Left lung (tissue), 10 donors: ENCODE data around the gene CNTNAP4. TPM values are rescaled to one million over a fixed set of nuclear protein-coding genes. Genes with fewer than 3 reads are reported as not detected.

Experiments used
- ATAC-seq: fragments of 200-7000 bp; cut with Tn5 transposase; one replicate; pipeline ENCODE4 v1.9.1; 2020; ENCODE audit warnings: moderate library complexity
- DNase-seq, 4 donors: peaks; one replicate each; pipeline ENCODE4 v3.0.0-alpha.2; 2013 to 2020
- H3K27ac ChIP-seq, 2 donors: fragments of 200-600 bp; sonication (generic) in 1 of 2; one replicate each; pipeline versions ENCODE4 v1.5.0 to v1.8.0; 2020 to 2021
- H3K27me3 ChIP-seq, 2 donors: fragments of 200-600 bp; sonication (generic) in 1 of 2; one replicate each; pipeline versions ENCODE4 v1.5.0 to v1.8.0; 2020 to 2021
- H3K36me3 ChIP-seq, 2 donors: fragments of 200-600 bp; sonication (generic) in 1 of 2; one replicate each; pipeline versions ENCODE4 v1.5.0 to v1.8.0; 2020 to 2021
- H3K4me1 ChIP-seq, 2 donors: fragments of 200-600 bp; one replicate each; pipeline ENCODE4 v1.8.0; 2021
- H3K4me3 ChIP-seq, 2 donors: fragments of 200-600 bp; sonication (generic) in 1 of 2; one replicate each; pipeline versions ENCODE4 v1.5.0 to v1.8.0; 2020 to 2021; ENCODE audit warnings: mild to moderate bottlenecking in 1 of 2
- H3K9me3 ChIP-seq, 2 donors: fragments of 200-600 bp; sonication (generic) in 1 of 2; one replicate each; pipeline versions ENCODE4 v1.5.0 to v1.8.0; 2020 to 2021
- CTCF ChIP-seq, 2 donors: fragments of 200-600 bp; sonication (generic) in 1 of 2; IDR thresholded peaks; one replicate each; pipeline versions ENCODE4 v1.5.0 to v1.8.0; 2021; ENCODE audit warnings: antibody characterized with exemption in 2 of 2
- intact Hi-C, 2 donors: fragments of 100-400 bp; cut with DNase I; formaldehyde crosslinking; loops; one replicate each; pipeline versions ENCODE4 v1.11.2 to v1.14.2; 2022
- polyA plus RNA-seq, 6 donors: library from polyadenylated mRNA; unstranded; fragments of 120-200 nt; gene quantifications; one replicate each; pipeline ENCODE4 v1.2.1, GENCODE V29; 2013; ENCODE audit not compliant: insufficient read length in 6 of 6
- total RNA-seq, 2 donors: library from RNA; stranded (reverse); fragmentation: NEBNext Ultra II Directional; extraction: Animal tissue kit (Norgen Biotek cat#: 25700); gene quantifications; one replicate each; pipeline ENCODE4 v1.2.1, GENCODE V29; 2021
- donor health status: DM: no; HTN: yes; CAD: no.
- donor health status: DM: no; HTN: no; CAD: no.

The CNTNAP4 gene
- total and polyA plus RNA-seq, 8 donors, result 0.11 to 0.76 (median 0.37) TPM; not detected in 2

DNA sequence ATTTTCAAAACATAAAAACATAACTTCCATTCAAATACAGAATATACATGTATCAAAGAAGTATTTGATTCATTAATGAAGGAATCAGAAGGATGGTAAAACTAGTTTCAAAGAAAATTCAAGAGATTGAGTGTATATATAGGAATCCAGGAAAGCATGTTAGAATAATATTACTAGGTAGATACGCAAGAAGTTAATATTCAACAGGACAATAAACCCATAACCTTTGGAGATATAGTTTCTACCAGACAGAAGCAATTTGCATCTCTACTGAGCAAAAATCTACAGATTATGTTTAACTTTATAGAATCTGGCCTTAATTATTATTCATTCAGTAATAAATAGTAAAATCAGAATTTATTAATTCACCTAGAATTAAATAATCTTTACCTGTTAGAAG lies 166.8 kb downstream of the CNTNAP4 start:
- Histone ChIP-seq H3K27ac (no peak overlapping the region), H3K27me3 (no peaks in the 10 kb centered on the region), H3K9me3 (no peaks in the 10 kb centered on the region), H3K4me3 (no peak overlapping the region), H3K36me3 (no peaks in the 10 kb centered on the region), H3K4me1 (no peaks in the 10 kb centered on the region)
- ATAC-seq, result no peak
- intact Hi-C loops, result no loop called here
- no peak for DNase-seq
- TF ChIP-seq CTCF (IDR thresholded peaks at IDR 0.05), result no peak

- Histone ChIP-seq H3K9me3 (no peaks in the 10 kb centered on the region), H3K27me3 (no peaks in the 10 kb centered on the region), H3K4me1 (no peaks in the 10 kb centered on the region), H3K36me3 (no peaks in the 10 kb centered on the region), H3K4me3 (no peak overlapping the region), H3K27ac (no peak overlapping the region)
- intact Hi-C loops, result no loop called here
- TF ChIP-seq CTCF (IDR thresholded peaks at IDR 0.05), result no peak
- ATAC-seq (no peak), DNase-seq (no peak)
Measured at GRCh38 chr16:76444832-76445231, 167.6 kb downstream of the CNTNAP4 start.

- H3K9me3 ChIP-seq, result no peaks in the 10 kb centered on the region
- no peak overlapping the region for H3K27ac ChIP-seq
- no peaks in the 10 kb centered on the region for H3K36me3 ChIP-seq
- no peak for TF ChIP-seq CTCF (IDR thresholded peaks at IDR 0.05)
- H3K4me3 ChIP-seq, result no peak overlapping the region
- no peaks in the 10 kb centered on the region for H3K27me3 ChIP-seq
- ATAC-seq (no peak), DNase-seq (no peak)
- intact Hi-C loops, result no loop called here
- H3K4me1 ChIP-seq, result no peaks in the 10 kb centered on the region
Measured at GRCh38 chr16:76445815-76446214, 168.6 kb downstream of the CNTNAP4 start.

DNA sequence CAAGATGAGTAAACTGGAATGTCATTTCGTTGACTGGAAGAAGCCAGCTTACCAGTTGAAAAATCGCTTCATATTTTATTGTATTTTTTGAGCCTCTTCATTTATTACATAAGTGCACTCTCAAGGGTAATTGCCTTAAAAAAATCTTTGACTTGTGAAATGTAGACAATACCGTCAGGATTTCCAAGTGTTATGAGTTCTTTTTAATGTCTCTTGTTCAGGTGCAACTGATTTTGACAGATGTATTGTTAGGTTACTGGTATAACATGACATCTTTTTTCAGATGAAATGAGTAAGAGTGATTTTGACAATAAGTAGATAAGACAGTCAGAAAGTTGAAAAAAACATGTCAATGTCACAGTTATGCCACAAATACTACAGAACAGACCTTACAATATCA lies 169.1 kb downstream of the CNTNAP4 start:
- no peak for TF ChIP-seq CTCF (IDR thresholded peaks at IDR 0.05)
- Histone ChIP-seq H3K36me3 (no peaks in the 10 kb centered on the region), H3K4me1 (no peaks in the 10 kb centered on the region), H3K9me3 (no peaks in the 10 kb centered on the region), H3K27ac (no peak overlapping the region), H3K4me3 (no peak overlapping the region), H3K27me3 (no peaks in the 10 kb centered on the region)
- no peak for DNase-seq
- intact Hi-C loops, result no loop called here
- ATAC-seq, result no peak

- ATAC-seq, result no peak
- Histone ChIP-seq H3K4me3 (no peak overlapping the region), H3K27ac (no peak overlapping the region), H3K27me3 (no peaks in the 10 kb centered on the region), H3K9me3 (no peaks in the 10 kb centered on the region), H3K36me3 (no peaks in the 10 kb centered on the region), H3K4me1 (no peaks in the 10 kb centered on the region)
- peak in 1 of 4 donors; percentile 20 for DNase-seq
- TF ChIP-seq CTCF (IDR thresholded peaks at IDR 0.05), result no peak
- intact Hi-C loops, result no loop called here
Measured at GRCh38 chr16:76450890-76451289, 173.7 kb downstream of the CNTNAP4 start.
